ENCODE results near the gene ITPRID1.
"Not testable (repeated sequence)": the region's sequence is repeated elsewhere in the genome, so short reads cannot be mapped to it uniquely, and the experiment has no call there.

Gene ITPRID1

DNA sequence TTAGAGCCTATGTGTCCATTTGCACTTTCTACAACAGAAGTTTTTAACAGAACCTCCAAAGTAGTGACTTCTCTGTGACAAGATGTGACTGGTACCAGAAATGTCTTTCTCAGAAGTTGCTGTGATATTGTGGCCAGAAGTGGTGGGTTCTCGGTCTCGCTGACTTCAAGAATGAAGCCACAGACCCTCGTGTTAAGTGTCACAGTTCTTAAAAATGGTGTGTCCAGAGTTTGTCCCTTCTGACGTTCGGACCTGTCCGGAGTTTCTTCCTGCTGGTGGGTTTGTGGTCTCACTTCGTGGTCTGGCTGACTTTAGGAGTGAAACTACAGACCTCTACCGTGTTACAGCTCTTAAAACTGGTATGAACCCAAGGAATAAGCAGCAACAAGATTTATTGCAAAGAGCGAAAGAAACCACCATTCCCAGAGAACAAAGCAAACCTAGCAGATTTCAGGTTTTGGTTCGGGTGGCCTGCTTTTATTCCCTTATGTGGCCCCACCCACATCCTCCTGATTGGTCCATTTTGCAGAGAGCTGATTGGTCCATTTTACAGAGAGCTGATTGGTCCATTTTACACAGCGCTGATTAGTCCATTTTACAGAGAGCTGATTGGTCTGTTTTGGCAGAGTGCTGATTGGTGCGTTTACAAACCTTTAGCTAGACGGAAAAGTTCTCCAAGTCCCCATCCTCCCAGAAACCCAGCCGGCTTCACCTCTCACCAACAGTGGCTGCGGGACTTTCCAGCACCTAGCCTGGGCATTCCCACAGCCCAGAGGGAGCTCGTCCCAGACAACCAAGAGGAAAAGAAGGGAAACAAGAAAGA is 3.0 kb downstream of the ITPRID1 start:
- no peak for DNase-seq (ENCODE audit: low read depth in 2 of 3, low spot score in 1 of 3)

GRCh38 chr7:31517513-31517912 is 3.6 kb downstream of the ITPRID1 start:
- no peak for DNase-seq (ENCODE audit: low read depth in 2 of 3, low spot score in 1 of 3)

DNA sequence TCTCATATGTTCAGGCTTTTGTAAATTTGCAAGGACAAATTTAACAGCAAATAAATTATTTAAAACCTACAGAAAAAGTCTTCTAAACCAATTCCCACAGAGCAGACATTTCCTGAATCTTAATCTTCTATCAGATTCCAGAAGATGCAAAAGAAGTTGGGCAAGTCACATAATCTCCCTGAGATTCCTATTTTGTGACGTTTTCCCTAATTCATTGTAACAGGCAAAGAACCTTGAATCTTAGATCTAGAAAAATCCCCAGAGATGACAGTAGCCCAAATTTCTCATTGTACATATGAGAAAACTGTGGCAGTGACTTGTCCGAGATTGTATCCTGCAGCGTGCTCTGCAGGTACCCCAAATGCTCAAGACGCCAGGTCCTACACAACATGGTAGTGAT is 4.9 kb downstream of the ITPRID1 start:
- DNase-seq (ENCODE audit: low read depth in 2 of 3, low spot score in 1 of 3), result no peak

- no peak for DNase-seq (ENCODE audit: low read depth in 2 of 3, low spot score in 1 of 3)
Measured at GRCh38 chr7:31521336-31522010, 7.6 kb downstream of the ITPRID1 start.

GRCh38 chr7:31526864-31527263 is 13.0 kb downstream of the ITPRID1 start:
- no peak for DNase-seq (ENCODE audit: low read depth in 2 of 3, low spot score in 1 of 3)

DNA sequence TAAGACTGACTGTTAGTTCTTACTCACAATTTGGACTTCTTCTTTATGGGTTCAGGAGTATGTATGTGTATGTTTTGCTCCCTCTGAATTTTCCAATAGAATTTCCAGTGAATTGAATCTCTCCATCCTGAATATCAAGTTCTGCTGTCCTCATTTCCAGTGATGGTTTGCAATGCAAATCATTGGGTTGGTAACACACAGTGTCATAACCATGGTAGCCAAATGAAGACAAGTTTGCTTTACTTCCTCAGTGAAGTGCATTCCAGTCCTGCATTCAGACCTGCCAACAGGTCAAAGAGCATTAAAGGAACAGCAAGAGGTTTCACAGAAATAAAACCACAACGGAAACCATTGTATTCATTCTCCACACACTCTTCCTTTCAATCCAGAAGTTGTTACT is 15.2 kb downstream of the ITPRID1 start:
- DNase-seq (ENCODE audit: low read depth in 2 of 3, low spot score in 1 of 3), result no peak

DNA sequence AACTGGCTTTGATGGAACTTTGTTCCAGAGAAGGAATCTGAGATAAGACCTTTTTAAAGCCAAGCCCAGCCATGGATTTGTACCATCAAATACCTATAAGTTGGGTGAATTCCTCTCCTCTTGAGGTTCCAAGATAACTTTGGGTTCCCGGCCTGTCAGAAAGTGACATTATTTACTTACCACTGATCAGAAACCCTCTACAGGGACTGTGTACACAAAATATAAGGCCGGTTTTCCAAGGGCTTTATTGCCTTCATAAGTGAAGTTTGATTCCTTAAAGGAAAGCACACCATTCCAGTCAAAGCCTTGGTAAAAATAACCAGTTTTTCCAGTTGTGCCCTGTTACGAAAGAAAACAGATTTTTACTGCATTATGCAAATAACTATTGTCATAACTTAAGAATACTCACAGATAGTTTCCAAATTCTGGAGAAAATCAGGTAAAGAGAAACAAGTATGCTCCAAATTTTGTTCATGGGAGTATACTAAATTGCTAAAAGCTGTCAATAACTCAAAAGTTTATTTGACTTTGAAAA is 26.8 kb downstream of the ITPRID1 start:
- not testable (repeated sequence) for DNase-seq (ENCODE audit: low read depth in 2 of 3, low spot score in 1 of 3)

- DNase-seq (ENCODE audit: low read depth in 2 of 3, low spot score in 1 of 3), result no peak
Measured at GRCh38 chr7:31545549-31545948, 31.7 kb downstream of the ITPRID1 start.

DNA sequence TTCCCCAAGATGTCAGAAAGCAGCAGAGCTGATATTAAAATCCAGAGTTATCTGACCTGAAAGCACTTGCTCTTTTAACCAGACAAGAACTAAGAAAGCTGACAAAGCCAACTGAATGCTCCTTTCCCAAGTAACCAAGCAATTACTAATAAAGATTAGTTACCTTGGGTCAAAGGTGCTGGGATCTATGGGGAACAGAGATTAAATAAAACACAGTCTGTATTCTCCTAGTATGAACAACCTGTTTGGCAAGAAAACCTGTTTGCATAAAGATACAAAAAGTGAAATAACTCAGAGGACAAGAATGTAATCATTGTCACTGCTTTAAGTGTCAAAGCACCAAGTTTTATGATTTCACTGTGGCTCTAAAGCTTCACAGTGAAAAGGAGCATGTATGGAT is 35.7 kb downstream of the ITPRID1 start:
- no peak for DNase-seq (ENCODE audit: low read depth in 2 of 3, low spot score in 1 of 3)

DNA sequence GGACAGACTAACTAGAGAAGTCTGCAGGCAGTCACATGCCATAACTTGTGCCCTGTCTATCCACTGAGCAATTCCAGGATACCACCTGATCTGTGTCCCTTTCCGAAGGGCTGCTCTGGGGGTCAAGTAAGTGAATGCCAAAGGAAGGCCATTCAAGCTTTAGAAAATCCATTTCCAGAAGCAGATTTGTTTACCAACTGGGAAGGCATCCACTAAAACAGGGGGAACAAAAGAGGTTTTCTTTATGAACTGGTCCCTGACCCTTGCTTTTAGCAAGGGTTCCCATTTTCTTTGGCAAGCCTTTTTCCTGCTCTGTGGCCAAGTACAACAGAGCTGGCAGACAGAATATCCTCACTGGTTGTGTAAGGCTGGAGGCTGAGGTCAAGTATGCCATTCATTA is 36.5 kb downstream of the ITPRID1 start:
- DNase-seq (ENCODE audit: low read depth in 2 of 3, low spot score in 1 of 3), result no peak

DNA sequence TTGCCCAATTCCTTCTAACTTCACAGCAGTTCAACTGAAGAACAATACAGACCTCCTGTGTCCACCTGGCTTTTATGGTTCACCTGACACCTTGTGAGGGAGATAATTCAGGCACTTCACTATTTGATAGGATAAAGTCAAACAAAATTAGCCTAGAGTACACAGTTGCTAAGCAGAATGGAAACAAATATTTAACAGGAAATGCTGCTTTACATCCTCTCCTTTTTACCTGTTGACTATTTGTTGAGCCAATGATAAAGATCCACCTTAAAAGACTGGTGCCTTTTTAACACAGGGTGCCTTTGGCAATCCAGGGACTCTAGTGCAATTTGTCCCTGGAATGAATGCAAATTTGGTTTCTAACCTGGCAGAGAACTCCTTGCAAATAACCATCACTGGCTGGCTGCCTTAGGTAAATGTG is 39.8 kb downstream of the ITPRID1 start:
- no peak for DNase-seq (ENCODE audit: low read depth in 2 of 3, low spot score in 1 of 3)

DNA sequence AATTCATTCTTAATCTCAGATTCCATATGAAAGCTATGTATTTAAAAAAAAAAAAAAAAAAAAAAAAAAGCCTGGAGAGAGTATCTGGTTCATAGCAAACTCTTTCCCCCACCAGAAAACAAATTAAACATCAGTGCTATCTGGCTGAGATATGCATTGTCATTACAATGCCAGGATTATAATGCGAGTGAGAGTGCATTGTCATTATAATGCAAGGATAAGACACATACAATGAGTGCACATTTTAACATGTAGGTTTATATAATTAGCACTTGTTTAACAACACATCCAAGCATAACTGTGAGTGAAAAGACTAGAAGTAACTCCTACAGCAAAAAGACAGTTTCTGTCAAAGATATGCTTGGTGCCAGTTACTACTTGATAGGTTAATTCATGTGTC is 48.1 kb downstream of the ITPRID1 start:
- no peak for DNase-seq (ENCODE audit: low read depth in 2 of 3, low spot score in 1 of 3)

DNA sequence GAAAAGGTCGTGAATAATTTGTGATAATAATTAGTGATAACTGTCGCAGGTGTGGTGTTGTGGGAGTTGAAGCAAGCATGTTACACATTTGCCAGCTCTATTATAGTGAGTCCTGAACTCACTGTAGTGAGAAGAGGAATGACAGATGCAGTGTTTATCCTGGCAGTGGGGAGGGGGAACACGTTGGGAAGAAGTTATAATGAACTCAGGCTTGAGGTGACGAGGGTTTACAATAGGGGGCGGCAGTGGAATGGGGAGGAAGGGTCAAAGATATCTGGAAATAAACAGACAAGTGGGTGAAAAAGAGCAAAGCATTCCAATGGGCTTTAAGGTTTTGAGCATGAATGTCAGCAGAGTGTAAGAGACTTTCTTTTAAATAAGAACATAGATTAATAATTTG is 49.6 kb downstream of the ITPRID1 start:
- DNase-seq (ENCODE audit: low read depth in 2 of 3, low spot score in 1 of 3), result no peak

DNA sequence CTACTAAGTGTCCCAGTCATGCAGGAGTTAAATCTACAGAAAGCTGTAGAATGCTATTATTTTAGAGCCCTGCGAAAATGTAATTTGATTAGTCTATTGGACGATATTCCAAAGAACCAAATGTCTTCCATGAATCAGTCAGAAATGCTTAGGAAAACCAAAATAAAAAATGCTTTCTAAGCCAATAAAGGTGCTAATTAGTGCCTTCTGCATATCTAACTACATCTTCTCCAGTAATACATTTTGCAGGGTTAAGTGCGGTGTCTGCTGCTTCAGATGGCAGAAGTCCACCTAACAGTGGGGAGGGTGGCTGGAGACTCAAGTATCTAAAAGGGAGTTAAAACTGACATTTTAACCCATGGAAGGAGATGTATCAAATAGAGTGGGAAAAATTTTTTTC is 50.1 kb downstream of the ITPRID1 start:
- DNase-seq (ENCODE audit: low read depth in 2 of 3, low spot score in 1 of 3), result no peak

DNA sequence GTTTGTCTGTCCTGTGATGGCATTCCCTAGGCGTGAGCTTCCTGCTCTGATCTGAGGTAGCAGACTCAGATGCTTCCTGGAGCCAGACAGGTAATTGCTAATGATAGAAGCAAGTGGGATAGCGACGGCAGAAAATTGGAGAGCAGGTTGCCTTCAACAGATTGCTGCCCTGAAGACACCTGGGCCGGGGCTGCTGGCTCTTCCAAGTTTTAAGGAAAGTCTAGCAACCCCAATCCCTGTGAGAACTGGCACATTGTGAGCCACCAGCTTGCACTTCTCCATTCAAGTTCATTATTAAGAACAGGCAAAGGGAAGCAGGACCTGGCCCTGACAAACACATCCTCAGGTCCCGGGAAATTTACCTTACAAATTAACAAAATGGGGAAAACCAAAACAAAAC is 50.8 kb downstream of the ITPRID1 start:
- no peak for DNase-seq (ENCODE audit: low read depth in 2 of 3, low spot score in 1 of 3)

DNA sequence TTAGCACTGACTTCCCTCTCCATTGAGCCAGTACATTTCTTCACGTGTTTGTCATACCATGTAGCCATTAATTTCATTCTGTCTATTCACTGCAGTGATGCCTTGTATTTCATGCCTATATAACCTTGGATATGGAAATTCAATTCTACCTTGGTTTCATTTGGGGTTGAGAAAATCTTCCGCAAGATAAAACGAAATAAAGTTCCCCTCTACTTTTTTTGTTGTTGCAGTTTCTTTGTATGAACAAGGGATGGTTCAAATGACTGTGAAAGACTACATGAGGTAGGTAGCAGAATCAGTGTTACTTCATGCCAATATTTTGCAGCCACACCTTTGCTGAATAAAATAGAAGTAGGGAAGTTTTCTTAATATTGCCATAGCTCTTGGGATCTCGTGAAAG is 55.6 kb downstream of the ITPRID1 start:
- DNase-seq (ENCODE audit: low read depth in 2 of 3, low spot score in 1 of 3), result no peak

DNA sequence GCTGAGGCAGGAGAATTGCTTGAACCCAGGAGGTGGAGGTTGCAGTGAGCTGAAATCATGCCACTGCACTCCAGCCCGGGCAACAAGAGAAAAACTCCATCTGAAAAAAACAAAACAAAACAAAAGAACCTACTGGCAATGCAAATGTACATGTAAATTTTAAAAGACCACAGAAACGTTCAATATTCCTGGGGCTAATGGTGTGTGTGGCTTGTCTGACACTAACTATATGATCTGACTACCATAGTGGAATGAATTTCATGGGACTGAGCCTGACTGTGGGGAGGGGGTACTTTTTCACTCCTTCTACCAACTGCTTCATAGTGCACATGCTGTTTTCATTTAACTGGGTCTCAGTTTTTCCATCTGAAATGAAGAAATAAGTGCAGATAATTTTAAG is 69.6 kb downstream of the ITPRID1 start:
- no peak for DNase-seq (ENCODE audit: low read depth in 2 of 3, low spot score in 1 of 3)

DNA sequence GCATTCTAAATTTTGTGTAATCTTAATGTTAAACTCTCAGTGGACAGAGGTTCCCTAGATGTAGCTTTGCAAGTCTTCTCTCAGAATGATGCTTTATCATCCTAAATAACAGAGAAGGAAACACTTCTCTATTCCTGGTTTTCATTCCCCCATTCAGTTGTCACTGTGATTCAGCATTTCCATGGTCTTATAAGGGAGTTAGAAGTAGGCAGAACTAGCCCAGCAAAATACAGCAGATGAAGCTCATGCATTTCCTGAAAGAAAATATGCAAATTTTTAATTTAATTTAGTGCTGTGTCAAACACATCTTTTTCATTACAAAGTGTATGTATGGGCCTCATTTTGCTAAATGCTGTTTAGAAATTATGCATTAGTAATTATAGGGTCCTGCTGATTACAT is 70.1 kb downstream of the ITPRID1 start:
- DNase-seq (ENCODE audit: low read depth in 2 of 3, low spot score in 1 of 3), result no peak

DNA sequence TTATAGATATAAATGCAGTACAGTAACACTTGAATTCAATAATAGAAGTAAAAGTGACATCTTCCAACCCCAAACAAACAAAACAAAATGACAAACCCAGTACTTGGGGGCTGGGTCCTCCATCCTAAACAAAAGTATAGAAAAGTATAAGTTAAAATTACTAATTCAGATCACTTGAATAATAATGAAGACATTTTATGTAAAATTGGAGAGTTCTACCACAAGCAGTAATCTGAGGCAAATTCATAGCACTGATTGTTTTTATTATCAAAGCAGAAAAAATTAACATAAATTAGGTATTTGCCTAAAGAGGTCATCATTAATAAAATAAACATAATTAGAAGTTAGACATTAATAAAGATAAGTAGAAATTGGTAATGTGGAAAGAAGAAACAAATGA is 81.5 kb downstream of the ITPRID1 start:
- DNase-seq (ENCODE audit: low read depth in 2 of 3, low spot score in 1 of 3), result no peak

DNA sequence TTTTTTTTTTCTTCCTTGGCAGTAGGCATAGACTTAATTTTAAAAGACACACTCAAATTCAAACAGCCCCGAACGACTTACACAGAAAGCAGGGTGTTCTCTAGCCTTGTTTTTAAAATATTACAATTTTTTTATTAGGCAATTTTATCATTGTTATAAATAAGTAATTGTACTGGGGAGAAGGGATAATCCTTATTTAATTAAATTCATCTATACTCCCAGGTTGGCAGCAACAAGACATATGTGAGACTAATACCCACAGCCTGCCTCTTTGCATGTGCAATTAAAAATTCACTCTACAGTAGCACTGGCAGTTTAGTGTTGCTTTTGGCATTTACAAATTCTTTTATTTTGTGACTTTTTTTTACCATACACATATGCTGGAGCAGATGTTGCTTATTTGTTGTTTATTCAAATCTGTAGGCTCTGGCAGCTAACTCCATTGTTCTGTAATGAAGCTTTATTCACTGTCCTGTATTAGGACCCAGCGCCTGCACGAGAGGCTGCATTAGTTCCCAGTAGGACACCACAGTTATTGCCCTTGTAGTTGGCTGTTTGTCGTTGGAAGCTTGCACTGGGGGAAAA is 88.2 kb downstream of the ITPRID1 start:
- no peak for DNase-seq (ENCODE audit: low read depth in 2 of 3, low spot score in 1 of 3)

DNA sequence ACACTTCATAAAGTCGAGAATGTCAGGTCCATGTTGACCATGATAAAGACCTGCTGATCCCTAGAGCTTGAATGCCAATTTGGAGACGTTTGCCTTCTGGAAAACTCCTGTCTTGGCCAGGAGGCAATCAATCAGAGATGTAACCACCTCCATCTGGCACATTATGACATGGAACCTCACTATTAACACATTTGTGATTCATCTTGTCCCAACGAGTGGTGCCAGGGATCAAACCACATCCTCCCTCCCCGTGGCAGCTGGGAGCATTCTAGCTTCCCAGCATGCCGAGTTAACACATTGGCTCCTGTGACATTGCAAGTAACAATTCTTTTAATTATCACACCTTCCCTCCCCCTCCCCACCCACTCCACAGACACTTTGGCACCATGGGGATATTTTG is 89.2 kb downstream of the ITPRID1 start:
- no peak for DNase-seq (ENCODE audit: low read depth in 2 of 3, low spot score in 1 of 3)

DNA sequence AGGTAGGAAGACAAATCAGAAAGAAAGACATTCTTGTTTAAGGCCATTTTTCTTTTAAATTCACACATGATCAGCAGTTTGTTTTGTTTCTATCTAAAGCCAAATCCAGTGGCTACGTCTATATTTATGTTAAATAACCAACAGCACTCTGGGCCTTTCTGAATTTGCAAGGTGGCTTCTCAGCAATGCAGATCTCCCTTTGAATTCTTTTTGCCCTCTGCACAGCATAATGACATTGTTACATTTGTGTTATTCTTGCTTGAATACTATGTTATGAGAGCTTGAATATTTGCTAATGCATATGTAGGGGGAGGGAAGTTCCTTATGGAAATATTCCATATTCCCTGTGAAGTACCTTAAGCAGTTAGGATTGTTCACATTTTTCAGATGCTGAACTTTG is 99.7 kb downstream of the ITPRID1 start:
- no peak for DNase-seq (ENCODE audit: low read depth in 2 of 3, low spot score in 1 of 3)
